GM21381 (cell line): ENCODE measurements around the gene EEF2.

Source experiments
- ATAC-seq: cut with Tn5 transposase; IDR thresholded peaks from one replicate; pipeline ENCODE4 v1.9.1; 2021; ENCODE audit warnings: mild to moderate bottlenecking, moderate library complexity; ENCODE audit not compliant: unreplicated experiment

EEF2 gene

DNA sequence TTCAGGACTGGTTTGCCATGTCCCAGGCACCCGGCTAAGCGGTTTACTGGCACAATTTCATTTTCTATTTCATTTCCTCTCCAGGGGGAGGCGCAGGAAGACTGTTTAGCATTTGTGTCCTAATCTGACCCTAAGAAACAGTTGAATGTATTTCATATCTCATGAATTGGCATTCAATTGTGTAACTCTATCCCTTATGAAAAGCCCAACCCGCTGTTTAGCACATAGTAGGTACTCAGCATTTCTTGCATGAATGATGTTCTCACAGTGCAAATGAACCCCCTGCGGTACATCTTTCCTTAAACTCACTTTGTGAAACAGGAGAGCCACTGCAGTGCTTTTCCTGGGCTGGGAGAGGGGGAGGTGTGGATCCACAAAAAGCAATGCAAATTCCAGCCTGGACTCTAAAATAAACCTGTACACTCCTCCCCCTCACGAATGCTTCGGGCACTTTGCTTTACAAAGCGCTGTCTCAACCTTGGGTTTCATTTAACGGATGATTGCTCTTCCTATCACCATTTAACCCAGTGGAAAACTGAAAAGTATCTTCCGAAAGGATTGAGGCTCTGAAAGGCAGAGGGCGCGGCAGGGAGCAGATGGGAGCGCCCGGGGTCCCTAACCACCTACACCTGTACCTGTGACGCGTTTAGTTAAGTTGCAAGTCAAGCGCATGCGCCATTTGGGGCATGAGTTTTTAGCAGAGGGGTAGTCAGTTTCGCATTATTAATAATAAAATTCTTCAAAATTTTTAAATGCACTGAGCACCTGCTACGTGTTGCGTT lies 1.2 kb upstream of the EEF2 start:
- no peak for ATAC-seq

DNA sequence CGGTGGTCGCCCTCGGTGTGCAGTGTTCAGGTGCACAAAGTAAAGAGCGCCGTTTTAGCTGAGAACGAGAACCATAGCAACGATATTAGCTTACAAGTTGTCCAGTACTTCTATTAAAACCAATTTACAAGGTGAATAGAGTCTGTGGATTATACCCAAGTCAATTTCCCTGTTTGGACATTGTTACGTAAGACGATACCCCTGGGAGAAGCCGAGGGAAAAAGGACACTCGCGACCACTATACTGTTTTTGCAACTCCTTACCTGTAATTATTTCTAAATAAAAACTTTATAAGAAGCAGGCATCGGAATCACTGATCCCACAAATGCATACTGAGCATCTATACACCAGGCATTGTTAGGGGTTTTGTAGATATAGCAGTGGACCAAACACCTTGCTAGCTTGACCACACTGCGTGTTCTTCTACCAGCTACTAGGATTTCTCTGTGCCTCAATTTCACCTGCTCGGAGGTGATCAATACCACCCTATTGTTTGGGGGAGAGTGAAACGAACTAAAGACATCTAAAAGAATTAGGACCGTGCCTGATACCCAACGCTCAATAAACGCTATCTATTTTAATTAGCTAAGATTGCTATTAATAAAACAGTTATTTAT lies 488 bp upstream of the EEF2 start:
- no peak for ATAC-seq

DNA sequence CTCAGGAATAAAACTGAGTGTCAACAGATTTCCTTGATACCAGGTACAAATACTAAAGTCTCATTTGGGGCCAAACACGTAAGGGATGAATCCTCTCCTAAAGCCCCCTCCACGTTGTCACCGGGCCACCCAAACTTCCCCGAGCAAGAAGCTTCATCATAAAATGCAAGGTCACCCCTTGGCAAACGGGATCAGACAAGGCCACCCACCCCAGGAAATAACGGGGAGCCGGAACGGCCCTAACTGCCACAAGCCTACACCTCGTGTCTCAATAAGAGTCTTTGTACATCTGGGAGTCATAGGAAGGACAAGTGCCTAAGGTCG lies 717 bp downstream of the EEF2 start:
- no peak for ATAC-seq

DNA sequence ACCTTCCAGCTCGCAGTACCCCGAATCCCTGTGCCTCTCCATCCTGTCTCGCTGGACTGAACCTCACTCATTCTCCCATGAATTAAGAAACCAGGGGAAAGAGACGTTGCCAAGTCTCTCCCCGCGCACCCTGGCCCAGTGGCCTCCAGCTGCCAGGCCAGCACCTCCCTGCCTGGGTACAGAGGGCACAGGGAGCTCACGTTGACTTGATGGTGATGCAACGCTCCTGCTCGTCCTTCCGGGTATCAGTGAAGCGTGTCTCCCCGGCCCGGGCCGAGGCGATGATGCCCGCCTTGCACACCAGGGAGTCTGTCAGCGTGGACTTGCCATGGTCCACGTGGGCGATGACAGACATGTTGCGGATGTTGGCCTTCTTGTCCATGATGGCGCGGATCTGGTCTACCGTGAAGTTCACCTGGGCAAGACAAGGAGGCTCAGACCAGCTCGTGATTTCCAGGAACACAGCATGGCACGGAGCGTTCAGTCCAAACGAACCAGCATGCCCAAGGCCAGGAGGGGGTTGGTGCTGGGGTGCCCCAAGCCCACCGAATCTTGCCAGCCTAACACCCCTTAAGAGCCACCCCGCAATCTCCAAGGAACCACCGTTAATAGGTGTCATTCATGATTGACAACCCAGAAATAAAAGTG lies 1.2 kb downstream of the EEF2 start:
- no peak for ATAC-seq

DNA sequence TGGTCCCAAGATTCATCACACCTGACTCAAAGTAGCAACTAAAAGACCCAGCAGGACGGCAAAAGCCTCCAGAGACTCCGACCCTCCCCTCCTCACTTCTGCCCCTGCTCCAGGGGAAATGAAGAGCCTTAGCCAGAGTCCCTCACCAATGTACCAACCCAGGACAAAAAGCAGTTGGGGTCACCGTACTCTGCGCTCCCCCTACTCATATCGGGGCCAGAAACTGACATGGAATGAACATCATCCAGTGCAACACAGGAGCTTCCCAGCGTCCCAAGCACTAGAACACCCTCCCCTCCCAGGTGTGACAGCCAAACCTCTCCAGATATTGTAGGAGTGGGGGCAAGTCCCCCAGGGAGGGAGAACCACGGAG lies 1.7 kb downstream of the EEF2 start:
- ATAC-seq = no peak

DNA sequence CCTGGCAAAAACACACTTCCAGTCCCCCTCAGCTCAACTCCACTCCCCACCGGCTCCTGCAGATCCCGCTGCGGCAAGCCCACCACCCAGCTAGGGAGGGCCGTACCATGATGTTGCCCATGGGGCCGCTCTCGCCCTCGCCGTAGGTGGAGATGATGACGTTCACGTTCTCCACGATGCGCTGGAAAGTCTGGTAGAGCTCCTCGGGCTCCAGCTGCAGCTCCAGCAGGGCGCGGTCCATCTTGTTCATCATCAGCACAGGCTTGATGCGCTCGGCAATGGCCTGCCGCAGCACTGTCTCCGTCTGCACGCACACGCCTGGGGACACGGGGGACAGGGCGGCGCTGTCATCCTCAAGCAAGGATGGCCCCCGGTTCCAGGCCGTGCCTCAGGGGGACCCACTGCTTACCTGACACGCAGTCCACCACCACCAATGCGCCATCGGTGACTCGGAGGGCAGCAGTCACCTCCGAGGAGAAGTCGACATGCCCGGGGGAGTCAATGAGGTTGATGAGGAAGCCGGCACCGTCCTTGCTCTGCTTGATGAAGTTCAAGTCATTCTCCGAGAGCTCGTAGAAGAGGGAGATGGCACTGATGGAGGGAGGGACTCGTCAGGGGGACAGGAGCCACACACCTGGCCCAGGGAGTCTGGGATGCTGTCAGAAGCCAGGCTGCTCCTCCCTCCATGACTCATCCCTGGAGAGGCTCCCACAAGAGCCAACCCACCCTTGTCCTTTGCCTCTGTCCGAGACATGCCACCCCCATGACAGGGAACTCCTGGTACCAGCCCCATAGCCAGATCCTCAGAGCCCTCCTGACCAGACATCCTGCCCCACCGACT lies 2.3 kb downstream of the EEF2 start:
- no peak for ATAC-seq

DNA sequence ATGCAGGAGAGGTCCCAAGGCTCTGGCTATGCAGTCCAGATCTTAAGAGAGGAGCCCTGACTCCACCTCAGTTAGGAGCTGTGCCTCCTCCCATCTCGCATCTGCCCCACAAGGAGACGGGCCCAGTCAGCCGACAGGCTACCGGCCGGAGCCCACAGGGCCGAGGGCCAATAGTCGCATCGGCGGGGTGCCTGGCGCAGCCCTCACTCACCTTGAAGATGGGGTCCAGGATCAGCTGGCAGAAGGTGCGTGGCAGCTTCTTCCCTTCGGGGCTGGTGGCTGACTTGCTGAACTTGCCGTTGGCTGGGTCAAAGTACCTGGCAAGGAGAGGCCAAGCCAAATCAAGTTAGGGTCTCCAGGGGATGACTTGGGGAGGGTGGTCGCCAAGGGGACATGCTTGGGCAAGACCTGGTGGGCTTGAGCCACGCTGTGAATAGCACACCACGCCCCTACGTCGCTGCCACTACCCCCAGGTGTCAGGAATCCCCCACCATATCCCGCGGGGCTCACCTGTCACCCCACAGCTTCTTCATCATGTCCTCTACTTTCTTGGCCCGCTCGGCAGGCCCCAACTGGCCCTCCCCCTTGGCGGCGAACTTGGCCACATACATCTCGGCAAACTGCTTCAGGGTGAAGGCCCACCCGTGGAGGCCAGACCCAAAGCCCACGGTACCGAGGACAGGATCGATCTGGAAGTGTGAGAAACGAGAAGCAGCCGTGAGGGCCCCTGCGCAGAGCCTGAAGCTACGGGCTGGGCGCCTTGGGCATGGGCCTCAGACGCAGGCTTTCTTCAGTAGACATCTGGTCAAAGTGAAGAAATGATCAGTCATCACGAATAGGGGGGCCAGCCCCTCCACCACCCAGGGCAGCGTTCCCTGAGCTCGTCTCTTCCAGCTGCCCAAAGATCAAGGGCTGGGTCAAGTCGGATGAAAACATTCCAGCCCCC lies 3.3 kb downstream of the EEF2 start:
- ATAC-seq = no peak

DNA sequence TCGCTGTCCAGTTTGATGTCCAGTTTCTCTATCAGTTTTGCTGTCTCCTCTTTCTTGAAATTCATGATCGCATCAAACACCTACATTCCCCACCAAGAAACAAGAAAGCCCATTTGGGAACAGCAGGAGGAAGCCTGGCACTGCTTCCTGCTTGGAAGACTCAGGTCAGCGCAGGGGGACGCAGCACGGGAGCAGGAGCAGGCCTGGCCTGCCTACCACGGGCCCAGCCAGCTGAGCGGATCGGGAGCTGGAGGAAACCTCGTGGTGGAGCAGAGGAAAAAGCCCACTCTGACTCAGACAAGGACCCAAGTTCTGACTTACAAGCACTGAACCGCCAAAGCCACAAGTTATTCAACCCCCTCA lies 3.9 kb downstream of the EEF2 start:
- ATAC-seq = no peak

DNA sequence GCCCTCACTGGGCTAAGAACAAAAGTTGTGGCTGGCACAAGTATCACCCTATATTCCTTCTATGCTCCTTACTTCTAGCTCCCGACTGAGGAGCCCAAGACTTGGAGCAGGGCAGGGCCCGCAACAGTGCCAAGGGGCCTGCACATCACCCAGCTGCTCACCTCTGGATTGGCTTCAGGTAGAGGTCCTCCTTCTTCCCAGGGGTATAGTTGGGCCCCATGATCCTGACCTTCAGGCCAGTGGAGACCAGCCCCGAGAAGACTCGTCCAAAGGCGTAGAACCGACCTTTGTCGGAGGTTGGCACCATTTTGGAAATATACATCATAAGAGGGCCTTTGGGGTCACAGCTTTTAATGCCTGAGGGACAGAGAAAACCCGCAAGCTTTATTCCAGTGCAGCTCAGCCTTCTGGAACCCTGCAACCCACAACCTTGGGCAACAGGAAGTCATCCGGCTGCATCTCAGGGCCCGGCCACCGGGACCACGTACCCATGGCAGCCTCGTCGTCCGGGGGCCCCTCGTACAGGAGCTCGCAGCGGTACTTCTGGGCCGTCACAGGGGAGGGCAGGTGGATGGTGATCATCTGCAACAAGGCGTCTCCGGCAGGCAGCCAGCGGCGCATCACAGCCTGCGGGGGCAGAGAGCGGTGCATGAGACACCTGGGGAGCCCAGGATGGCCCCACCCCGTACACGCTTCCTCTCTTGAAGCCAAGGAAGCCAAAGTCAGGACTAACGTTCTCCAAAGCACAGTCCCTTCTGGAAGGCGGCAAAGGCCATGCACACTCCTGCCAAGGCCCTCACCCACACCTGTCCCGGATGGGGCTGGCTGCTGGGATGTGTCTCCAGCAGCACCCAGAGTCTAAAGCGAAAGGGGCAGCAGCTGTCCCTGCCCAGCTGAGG lies 4.7 kb downstream of the EEF2 start:
- no peak for ATAC-seq

DNA sequence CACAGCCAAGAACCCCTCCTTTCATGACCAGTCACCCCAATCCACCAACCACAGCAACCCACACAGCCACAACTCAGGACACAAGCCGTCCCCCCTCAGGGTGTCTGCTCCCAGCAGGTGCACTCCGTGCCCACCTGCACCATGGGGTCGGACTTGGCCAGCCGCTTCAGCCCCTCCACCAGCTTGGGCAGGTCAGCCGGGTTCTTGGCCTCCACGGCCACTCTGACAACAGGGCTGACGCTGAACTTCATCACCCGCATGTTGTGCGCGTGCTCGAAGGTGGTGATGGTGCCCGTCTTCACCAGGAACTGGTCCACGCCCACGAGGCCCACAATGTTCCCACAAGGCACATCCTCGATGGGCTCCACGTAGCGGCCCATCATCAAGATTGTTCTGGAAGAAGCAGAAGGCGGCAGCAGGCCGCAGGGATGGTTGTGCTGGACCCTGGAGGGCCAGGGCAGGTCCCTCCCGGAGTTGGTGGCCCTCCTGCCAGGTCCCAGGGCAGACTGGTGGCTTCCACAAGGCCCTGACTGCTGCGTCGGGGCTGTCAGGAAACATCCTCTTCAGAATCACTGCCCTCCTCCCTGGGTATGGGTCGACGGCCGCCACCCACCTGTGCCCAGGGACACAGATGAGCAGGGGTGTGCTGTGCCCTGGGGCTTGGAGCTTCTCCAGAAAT lies 5.5 kb downstream of the EEF2 start:
- ATAC-seq = no peak

DNA sequence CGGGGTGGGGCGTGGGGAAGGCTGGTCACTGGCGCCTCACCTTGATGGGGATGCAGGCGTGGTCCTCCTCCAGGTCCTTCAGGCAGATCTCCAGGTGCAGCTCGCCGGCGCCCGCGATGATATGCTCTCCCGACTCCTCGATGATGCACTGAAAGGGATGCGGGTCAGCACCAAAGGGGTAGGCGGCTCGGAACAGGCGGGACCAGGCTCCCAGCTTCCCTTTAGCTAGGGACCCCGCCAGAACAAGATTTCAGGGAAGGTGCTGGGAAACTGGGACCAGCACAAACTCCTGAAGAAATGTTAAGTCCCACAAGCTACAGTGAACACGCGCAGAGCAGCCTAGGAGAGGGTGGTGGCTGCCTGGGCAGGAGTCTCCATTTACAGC lies 6.0 kb downstream of the EEF2 start:
- ATAC-seq = no peak

DNA sequence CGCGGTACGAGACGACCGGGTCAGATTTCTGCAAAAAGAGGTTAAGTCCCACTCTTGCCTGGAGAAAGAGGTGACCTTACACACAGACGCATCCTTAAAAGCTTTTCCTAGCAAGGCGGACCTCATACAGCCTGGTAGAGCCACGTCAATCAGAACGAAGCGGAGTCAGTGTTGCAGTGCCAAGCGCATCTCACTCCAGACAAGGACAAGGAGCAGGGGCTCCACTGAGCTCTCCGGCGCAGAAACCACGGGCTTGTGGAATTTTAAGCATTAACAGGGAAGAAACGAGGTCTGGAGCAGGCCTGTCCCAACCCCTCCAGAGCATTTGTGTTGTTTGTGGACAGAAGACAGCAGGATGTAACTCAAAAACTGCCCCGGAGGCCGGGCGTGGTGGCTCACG lies 7.1 kb downstream of the EEF2 start:
- ATAC-seq = no peak

DNA sequence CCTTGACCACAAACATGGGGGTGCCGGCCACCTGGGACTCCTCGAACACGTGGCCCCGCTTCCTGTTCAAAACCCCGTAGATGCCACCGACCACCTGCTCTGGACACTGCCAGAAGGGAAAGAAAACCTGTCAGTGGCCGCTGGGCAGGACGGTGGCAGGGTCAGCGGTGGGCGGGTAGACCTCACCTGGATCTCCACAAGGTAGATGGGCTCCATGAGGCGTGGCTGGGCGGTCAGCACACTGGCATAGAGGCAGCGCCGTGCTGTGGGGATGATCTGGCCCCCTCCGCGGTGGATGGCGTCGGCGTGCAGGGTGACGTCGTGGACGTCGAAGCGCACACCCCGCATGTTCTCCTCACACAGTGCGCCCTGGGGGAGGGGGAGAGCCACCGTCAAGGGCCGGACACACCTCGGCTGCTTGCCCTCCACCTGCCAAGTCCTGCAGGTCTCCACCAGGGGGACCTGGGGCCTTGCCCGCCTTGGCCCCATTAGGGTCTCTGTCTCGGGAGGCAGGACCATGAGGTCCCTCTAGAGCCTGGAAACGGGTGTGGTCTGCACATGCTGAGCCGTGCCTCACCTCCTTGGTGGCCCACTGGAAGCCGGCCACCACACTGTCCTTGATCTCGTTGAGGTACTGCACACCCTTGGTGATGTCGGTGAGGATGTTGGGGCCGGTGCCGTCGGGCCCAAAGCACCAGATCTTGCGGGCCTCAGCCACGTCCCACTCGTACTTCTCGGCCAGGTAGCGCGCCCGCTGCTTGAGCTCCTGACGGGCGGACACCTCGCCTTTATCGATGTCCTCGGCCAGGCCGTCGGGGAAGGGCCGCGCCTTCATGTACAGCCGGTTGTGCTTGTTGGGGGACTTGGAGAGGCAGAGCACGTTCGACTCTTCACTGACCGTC lies 7.8 kb downstream of the EEF2 start:
- no peak for ATAC-seq

DNA sequence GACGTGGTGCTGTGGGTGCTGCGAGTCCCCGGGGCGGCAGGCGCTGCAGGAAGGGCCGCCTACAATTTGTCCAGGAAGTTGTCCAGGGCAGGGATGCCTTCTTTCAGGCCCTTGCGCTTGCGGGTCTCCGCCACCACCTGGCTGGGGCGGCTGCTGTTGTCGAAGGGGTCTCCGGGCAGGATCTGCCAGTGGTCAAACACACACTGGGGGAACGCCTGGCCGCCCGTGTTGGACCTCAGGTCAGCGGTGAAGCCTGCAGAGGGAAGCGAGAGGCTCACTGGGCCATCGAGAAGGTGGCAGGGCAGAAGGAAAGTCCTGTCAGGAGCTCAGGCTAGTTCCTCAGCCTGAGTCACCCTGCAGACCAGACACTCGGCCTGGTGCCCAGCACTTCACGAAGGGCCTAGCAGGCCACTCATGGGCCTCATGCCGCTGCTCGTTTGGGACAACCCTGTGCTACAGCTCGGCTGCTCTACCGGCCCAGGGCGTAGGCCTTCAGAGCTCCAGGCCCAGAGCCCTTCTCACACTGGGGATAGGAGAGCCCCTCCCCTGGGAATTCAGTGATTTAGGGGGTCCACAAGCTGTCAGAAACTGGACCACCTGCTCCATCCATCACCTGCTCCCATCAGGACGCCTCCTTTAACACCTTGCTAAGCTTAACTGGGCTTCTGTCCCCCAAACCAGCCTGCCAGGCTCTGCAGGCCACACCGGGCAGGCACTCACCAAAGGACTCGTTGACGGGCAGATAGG lies 8.6 kb downstream of the EEF2 start:
- no peak for ATAC-seq

DNA sequence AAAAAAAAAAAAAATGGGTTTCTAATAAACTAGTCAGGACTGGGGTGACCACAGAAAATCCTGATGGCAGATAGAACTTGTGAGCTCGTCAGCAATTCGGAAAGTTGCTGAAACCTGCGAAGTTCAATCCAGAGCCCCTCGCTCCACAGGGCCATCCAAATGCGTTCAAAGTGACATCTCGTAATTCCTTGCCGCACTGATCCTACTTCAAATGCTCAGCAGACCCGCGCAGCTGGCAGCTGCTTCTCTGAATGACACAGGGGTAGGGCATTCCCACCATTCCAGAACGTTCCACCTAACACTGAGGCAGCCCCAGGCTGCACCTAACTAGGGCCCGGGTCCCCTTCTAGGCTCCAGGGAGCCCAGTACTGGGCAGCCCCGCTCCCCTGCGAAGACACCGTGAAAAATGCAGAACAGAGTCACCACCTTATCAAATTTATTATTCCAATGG lies 9.6 kb downstream of the EEF2 start:
- ATAC-seq = no peak

DNA sequence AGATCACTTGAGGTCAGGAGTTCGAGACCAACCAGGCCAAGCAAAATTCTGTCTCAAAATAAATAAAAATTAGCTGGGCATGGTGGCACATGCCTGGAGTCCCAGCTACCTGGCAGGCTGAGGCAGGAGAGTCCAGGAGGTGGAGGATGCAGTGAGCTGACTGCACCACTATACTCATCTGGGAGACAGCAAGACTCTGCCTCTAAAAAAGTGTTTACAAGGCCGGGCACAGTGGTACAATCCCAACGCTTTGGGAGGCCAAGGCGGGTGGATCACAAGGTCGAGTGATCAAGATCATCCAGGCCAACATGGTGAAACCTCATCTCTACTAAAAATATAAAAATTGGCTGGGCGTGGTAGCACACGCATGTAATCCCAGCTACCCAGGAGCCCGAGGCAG lies 10.1 kb downstream of the EEF2 start:
- no peak for ATAC-seq
